ENCODE results near the gene LIPC.

Gene LIPC

GRCh38 chr15:58420579-58421043 is 11.2 kb upstream of the LIPC start:
- Histone ChIP-seq H3K9ac (ENCODE audit: low read length) (no peak overlapping the region), H4K20me1 (ENCODE audit: low read depth, low read length) (no peaks in the 10 kb centered on the region), H3K79me2 (ENCODE audit: insufficient read depth, low read length) (no peaks in the 10 kb centered on the region), H3K36me3 (ENCODE audit: low read length) (no peaks in the 10 kb centered on the region), H3K27ac (ENCODE audit: low read depth, low read length) (no peak overlapping the region), H3K9me2 (replicated peaks; ENCODE audit: insufficient read depth, low read length) (no peaks in the 10 kb centered on the region), H3K9me3 (ENCODE audit: insufficient read depth, low read length) (no peaks in the 10 kb centered on the region), H2AFZ (ENCODE audit: low read depth, low read length, severe bottlenecking) (no peak overlapping the region), H3K4me2 (ENCODE audit: low read depth, low read length, poor library complexity, severe bottlenecking) (no peak overlapping the region), H3F3A (ENCODE audit: insufficient read depth) (no peaks in the 10 kb centered on the region), H3K4me3 (ENCODE audit: insufficient read depth, low read length, poor library complexity, severe bottlenecking) (no peak overlapping the region), H3K27me3 (ENCODE audit: low read length) (peaks cover 6% of the 10 kb centered on the region; the same call in 1 of the 2 replicates)
- TF ChIP-seq CTCF (IDR thresholded peaks at IDR 0.05; ENCODE audit: insufficient read depth, low read length, poor library complexity, severe bottlenecking) = no peak
- no peak for TF ChIP-seq EZH2phosphoT487 (conservative IDR thresholded peaks at IDR 0.05; ENCODE audit: low read length)

GRCh38 chr15:58423205-58423604 is 8.6 kb upstream of the LIPC start:
- H3K4me3 ChIP-seq (ENCODE audit: insufficient read depth, low read length, poor library complexity, severe bottlenecking) = no peak overlapping the region
- no peak overlapping the region for H3K4me2 ChIP-seq (ENCODE audit: low read depth, low read length, poor library complexity, severe bottlenecking)
- H4K20me1 ChIP-seq (ENCODE audit: low read depth, low read length) = no peaks in the 10 kb centered on the region
- no peaks in the 10 kb centered on the region for H3K9me2 ChIP-seq (replicated peaks; ENCODE audit: insufficient read depth, low read length)
- no peaks in the 10 kb centered on the region for H3F3A ChIP-seq (ENCODE audit: insufficient read depth)
- H3K79me2 ChIP-seq (ENCODE audit: insufficient read depth, low read length) = no peaks in the 10 kb centered on the region
- no peaks in the 10 kb centered on the region for H3K27me3 ChIP-seq (ENCODE audit: low read length)
- H3K9ac ChIP-seq (ENCODE audit: low read length) = no peak overlapping the region
- no peaks in the 10 kb centered on the region for H3K36me3 ChIP-seq (ENCODE audit: low read length)
- H2AFZ ChIP-seq (ENCODE audit: low read depth, low read length, severe bottlenecking) = no peak overlapping the region
- H3K9me3 ChIP-seq (ENCODE audit: insufficient read depth, low read length) = no peaks in the 10 kb centered on the region
- TF ChIP-seq EZH2phosphoT487 (conservative IDR thresholded peaks at IDR 0.05; ENCODE audit: low read length) = no peak
- no peak for TF ChIP-seq CTCF (IDR thresholded peaks at IDR 0.05; ENCODE audit: insufficient read depth, low read length, poor library complexity, severe bottlenecking)
- H3K27ac ChIP-seq (ENCODE audit: low read depth, low read length) = no peak overlapping the region

GRCh38 chr15:58423831-58424608 is 7.8 kb upstream of the LIPC start:
- Histone ChIP-seq H3K27ac (ENCODE audit: low read depth, low read length) (no peak overlapping the region), H3K9me3 (ENCODE audit: insufficient read depth, low read length) (no peaks in the 10 kb centered on the region), H3K79me2 (ENCODE audit: insufficient read depth, low read length) (no peaks in the 10 kb centered on the region), H3K9ac (ENCODE audit: low read length) (no peak overlapping the region), H3F3A (ENCODE audit: insufficient read depth) (no peaks in the 10 kb centered on the region), H3K4me2 (ENCODE audit: low read depth, low read length, poor library complexity, severe bottlenecking) (no peak overlapping the region), H3K27me3 (ENCODE audit: low read length) (no peaks in the 10 kb centered on the region), H3K4me3 (ENCODE audit: insufficient read depth, low read length, poor library complexity, severe bottlenecking) (no peak overlapping the region), H4K20me1 (ENCODE audit: low read depth, low read length) (no peaks in the 10 kb centered on the region), H2AFZ (ENCODE audit: low read depth, low read length, severe bottlenecking) (no peak overlapping the region), H3K9me2 (replicated peaks; ENCODE audit: insufficient read depth, low read length) (no peaks in the 10 kb centered on the region), H3K36me3 (ENCODE audit: low read length) (no peaks in the 10 kb centered on the region)
- TF ChIP-seq CTCF (IDR thresholded peaks at IDR 0.05; ENCODE audit: insufficient read depth, low read length, poor library complexity, severe bottlenecking) (no peak), EZH2phosphoT487 (conservative IDR thresholded peaks at IDR 0.05; ENCODE audit: low read length) (no peak)
